Endothelial cell (in vitro differentiated cells): ENCODE data around the gene TXNL4B. TPM values are rescaled to one million over a fixed set of nuclear protein-coding genes. Genes with fewer than 3 reads are reported as not detected.

Experiments
- DNase-seq: peaks from one replicate; pipeline ENCODE4 v3.0.0; 2021; ENCODE audit warnings: low spot score
- H3K27ac Mint-ChIP-seq: one replicate; pipeline ENCODE4 v1.8.0; 2021; ENCODE audit warnings: mixed read lengths, inconsistent platforms; ENCODE audit not compliant: unreplicated experiment
- H3K27me3 Mint-ChIP-seq: one replicate; pipeline ENCODE4 v1.8.0; 2021; ENCODE audit warnings: mild to moderate bottlenecking, moderate library complexity, mixed read lengths, inconsistent platforms; ENCODE audit not compliant: unreplicated experiment
- H3K36me3 Mint-ChIP-seq: one replicate; pipeline ENCODE4 v1.8.0; 2021; ENCODE audit warnings: mild to moderate bottlenecking, low read depth, mixed read lengths, inconsistent platforms; ENCODE audit not compliant: unreplicated experiment
- H3K4me1 Mint-ChIP-seq: one replicate; pipeline ENCODE4 v1.8.0; 2021; ENCODE audit warnings: mild to moderate bottlenecking, mixed read lengths, inconsistent platforms; ENCODE audit not compliant: unreplicated experiment
- H3K4me3 Mint-ChIP-seq: one replicate; pipeline ENCODE4 v1.8.0; 2021; ENCODE audit warnings: mild to moderate bottlenecking, mixed read lengths, inconsistent platforms; ENCODE audit not compliant: unreplicated experiment
- H3K9me3 Mint-ChIP-seq: one replicate; pipeline ENCODE4 v1.8.0; 2021; ENCODE audit warnings: mixed read lengths, inconsistent platforms; ENCODE audit not compliant: unreplicated experiment
- CTCF ChIP-seq: fragments of 200-600 bp; sonication (generic); IDR thresholded peaks from one replicate; pipeline ENCODE4 v1.5.0; 2021; ENCODE audit warnings: antibody characterized with exemption; ENCODE audit not compliant: unreplicated experiment
- total RNA-seq: library from RNA; stranded (reverse); fragmentation: NEBNext Ultra II Directional; extraction: Animal tissue kit (Norgen Biotek cat#: 25700); gene quantifications from one replicate; pipeline ENCODE4 v1.2.1, GENCODE V29; 2021; ENCODE audit not compliant: unreplicated experiment

The TXNL4B gene
- total RNA-seq, 1 donor from 2014 or later: 10.9 TPM

GRCh38 chr16:72073560-72074230 is 19.7 kb downstream of the TXNL4B start:
- no peak for DNase-seq
- TF ChIP-seq CTCF: no peak
- Mint-ChIP-seq H3K27me3 (peaks cover 8% of the 10 kb centered on the region), H3K4me1 (peaks cover 35% of the 10 kb centered on the region), H3K36me3 (peaks cover 9% of the 10 kb centered on the region), H3K27ac (peak overlapping the region; percentile 70), H3K9me3 (no peaks in the 10 kb centered on the region), H3K4me3 (peak overlapping the region; percentile 62)

GRCh38 chr16:72072514-72073342 is 20.7 kb downstream of the TXNL4B start:
- Mint-ChIP-seq H3K4me1 (peaks cover 43% of the 10 kb centered on the region), H3K27me3 (peaks cover 8% of the 10 kb centered on the region), H3K4me3 (no peak overlapping the region), H3K9me3 (no peaks in the 10 kb centered on the region), H3K27ac (peak overlapping the region; percentile 81), H3K36me3 (peaks cover 9% of the 10 kb centered on the region)
- peak; percentile 20 for DNase-seq
- no peak for TF ChIP-seq CTCF

- H3K36me3 Mint-ChIP-seq: peaks cover 5% of the 10 kb centered on the region
- no peaks in the 10 kb centered on the region for H3K9me3 Mint-ChIP-seq
- peak overlapping the region; percentile 33 for H3K27ac Mint-ChIP-seq
- TF ChIP-seq CTCF: no peak
- DNase-seq: no peak
- no peak overlapping the region for H3K4me3 Mint-ChIP-seq
- peaks cover 3% of the 10 kb centered on the region for H3K27me3 Mint-ChIP-seq
- H3K4me1 Mint-ChIP-seq: peaks cover 59% of the 10 kb centered on the region
Measured at GRCh38 chr16:72068930-72069329, 24.5 kb downstream of the TXNL4B start.

- DNase-seq: peak; percentile 19
- peak; percentile 49 for TF ChIP-seq CTCF
- H3K36me3 Mint-ChIP-seq: no peaks in the 10 kb centered on the region
- H3K27ac Mint-ChIP-seq: no peak overlapping the region
- H3K4me3 Mint-ChIP-seq: no peak overlapping the region
- H3K9me3 Mint-ChIP-seq: no peaks in the 10 kb centered on the region
- H3K27me3 Mint-ChIP-seq: peaks cover 3% of the 10 kb centered on the region
- H3K4me1 Mint-ChIP-seq: peaks cover 55% of the 10 kb centered on the region
Measured at GRCh38 chr16:72066747-72067146, 26.7 kb downstream of the TXNL4B start.

- Mint-ChIP-seq H3K27me3 (peaks cover 3% of the 10 kb centered on the region), H3K4me3 (no peak overlapping the region), H3K27ac (no peak overlapping the region), H3K4me1 (peaks cover 35% of the 10 kb centered on the region), H3K36me3 (no peaks in the 10 kb centered on the region), H3K9me3 (no peaks in the 10 kb centered on the region)
- DNase-seq: no peak
- TF ChIP-seq CTCF: no peak
Measured at GRCh38 chr16:72064361-72064894, 29.0 kb downstream of the TXNL4B start.
